Activated T-helper 1 cell treated with anti-CD3 and anti-CD28 coated beads, Interleukin-12 subunit alpha, Interleukin-12 subunit beta, Interleukin-2, Interleukin-4 antibody, amounts not matched to agents 30 ng/mL and 10 ng/mL and 1 ng/mL, durations not matched to agents 14 hours and 24 hours and 36 hours (primary cell): ENCODE data around the gene TEX12. TPM values are rescaled to one million over a fixed set of nuclear protein-coding genes. Genes with fewer than 3 reads are reported as not detected.
"Not testable (repeated sequence)": the region's sequence is repeated elsewhere in the genome, so short reads cannot be mapped to it uniquely, and the experiment has no call there.

Experiments
- DNase-seq: peaks from one replicate; pipeline ENCODE4 v3.0.0; 2021; ENCODE audit warnings: low spot score
- H3K27ac Mint-ChIP-seq: one replicate; pipeline ENCODE4 v1.8.0; 2021; ENCODE audit warnings: mild to moderate bottlenecking, mixed read lengths
- H3K27me3 Mint-ChIP-seq: one replicate; pipeline ENCODE4 v1.8.0; 2022; ENCODE audit warnings: mild to moderate bottlenecking, moderate library complexity, mixed read lengths; ENCODE audit not compliant: insufficient read depth
- H3K36me3 Mint-ChIP-seq: one replicate; pipeline ENCODE4 v1.8.0; 2021; ENCODE audit warnings: low read depth, mixed read lengths
- H3K4me1 Mint-ChIP-seq: one replicate; pipeline ENCODE4 v1.8.0; 2021; ENCODE audit warnings: low read depth, mixed read lengths
- H3K4me3 Mint-ChIP-seq: one replicate; pipeline ENCODE4 v1.8.0; 2021; ENCODE audit warnings: mild to moderate bottlenecking, moderate library complexity, mixed read lengths
- H3K9me3 Mint-ChIP-seq: one replicate; pipeline ENCODE4 v1.8.0; 2021; ENCODE audit warnings: mixed read lengths
- intact Hi-C: fragments of 100-400 bp; cut with micrococcal nuclease; formaldehyde crosslinking; loops from one replicate; pipeline ENCODE4 v1.15.1; 2024
- total RNA-seq: library from RNA; stranded (reverse); gene quantifications from 2 replicates; pipeline ENCODE4 v1.2.3, GENCODE V29; 2022

Gene TEX12
- total RNA-seq, 1 donor from 2014 or later = not detected

DNA sequence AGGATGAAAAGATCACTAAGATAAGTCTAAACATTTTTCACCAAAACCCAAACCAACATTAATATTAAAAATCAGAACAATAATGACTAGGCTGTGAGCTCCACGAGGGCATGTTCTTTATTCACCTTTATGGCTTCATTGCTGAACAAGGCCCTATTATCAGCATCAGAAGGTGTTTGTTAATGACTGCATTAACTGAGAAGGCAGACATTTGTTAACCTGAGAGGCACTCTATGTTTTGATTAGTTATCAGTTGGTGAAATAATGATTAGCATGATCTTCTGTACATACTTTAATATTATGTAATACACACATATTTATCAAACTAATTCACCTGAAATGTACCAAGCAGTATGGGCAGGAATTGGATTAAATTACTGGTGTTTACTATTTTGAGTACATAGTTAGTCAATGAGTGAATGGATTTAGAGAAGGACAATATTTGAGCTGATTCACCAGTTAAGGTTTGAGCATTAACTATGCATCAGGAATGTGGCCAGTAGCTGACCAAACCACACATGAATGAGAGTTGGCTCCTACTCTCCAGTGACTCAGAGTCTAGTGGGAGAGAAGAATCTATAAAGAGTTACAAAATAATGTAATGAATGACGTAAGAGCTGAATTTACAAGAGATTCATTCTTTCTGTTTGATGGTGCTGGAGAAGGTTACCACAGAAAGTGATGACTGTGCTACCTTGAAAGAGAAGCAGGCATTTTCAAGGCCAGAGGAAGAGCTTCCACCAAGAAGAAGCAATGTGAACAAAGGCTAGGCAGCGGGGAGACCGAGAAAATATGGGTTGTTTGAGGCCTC lies 10.0 kb upstream of the TEX12 start:
- no peaks in the 10 kb centered on the region for H3K36me3 Mint-ChIP-seq
- no peak overlapping the region for H3K4me3 Mint-ChIP-seq
- H3K27ac Mint-ChIP-seq = no peak overlapping the region
- no peaks in the 10 kb centered on the region for H3K9me3 Mint-ChIP-seq
- DNase-seq = no peak
- H3K27me3 Mint-ChIP-seq = peaks cover 8% of the 10 kb centered on the region
- peaks cover 7% of the 10 kb centered on the region for H3K4me1 Mint-ChIP-seq
- intact Hi-C loops = no loop called here

DNA sequence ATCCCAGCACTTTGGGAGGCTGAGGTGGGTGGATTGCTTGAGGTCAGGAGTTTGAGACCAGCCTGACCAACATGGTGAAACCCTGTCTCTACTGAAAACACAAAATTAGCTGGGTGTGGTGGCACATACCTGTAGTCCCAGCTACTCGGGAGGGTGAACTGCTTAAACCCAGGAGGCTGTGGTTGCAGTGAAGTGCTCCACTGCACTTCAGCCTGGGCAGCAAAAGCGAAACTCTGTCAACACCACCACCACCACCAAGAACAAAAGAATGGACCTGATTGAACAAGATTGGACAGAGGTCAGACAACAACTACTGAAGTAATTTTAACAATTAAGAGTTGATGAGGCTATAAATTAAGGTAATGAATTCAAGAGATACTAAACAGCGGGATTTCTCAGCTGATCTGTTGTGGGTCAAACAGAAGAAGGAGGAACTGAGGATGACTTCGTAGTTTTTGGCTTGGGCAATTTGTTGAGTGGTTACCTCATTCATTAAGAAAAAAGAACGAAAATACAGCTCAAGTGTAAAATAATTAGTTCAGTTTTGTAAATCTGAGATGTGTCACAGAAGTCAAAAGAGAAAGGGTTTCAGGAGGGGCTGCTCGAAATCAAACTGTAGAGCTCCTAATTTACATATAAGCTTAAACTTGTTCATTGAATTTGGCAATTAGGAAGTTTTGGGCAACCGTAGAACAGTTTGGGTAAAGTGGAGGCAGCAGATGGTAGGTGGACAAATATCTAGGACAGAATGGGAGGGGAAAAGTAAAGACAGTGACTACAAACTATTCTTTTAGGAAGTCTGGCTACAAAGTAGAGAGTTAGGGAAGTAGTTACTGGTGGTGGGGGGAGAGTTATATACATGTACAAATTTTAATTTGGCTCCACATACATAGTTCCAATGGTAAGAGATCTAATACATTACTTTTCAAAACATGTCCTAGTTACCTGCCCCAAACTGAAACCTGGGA lies 7.8 kb upstream of the TEX12 start:
- no peak for DNase-seq
- Mint-ChIP-seq H3K4me1 (peaks cover 15% of the 10 kb centered on the region), H3K36me3 (no peaks in the 10 kb centered on the region), H3K9me3 (no peaks in the 10 kb centered on the region), H3K4me3 (no peak overlapping the region), H3K27me3 (peaks cover 16% of the 10 kb centered on the region), H3K27ac (no peak overlapping the region)
- intact Hi-C loops = no loop called here

DNA sequence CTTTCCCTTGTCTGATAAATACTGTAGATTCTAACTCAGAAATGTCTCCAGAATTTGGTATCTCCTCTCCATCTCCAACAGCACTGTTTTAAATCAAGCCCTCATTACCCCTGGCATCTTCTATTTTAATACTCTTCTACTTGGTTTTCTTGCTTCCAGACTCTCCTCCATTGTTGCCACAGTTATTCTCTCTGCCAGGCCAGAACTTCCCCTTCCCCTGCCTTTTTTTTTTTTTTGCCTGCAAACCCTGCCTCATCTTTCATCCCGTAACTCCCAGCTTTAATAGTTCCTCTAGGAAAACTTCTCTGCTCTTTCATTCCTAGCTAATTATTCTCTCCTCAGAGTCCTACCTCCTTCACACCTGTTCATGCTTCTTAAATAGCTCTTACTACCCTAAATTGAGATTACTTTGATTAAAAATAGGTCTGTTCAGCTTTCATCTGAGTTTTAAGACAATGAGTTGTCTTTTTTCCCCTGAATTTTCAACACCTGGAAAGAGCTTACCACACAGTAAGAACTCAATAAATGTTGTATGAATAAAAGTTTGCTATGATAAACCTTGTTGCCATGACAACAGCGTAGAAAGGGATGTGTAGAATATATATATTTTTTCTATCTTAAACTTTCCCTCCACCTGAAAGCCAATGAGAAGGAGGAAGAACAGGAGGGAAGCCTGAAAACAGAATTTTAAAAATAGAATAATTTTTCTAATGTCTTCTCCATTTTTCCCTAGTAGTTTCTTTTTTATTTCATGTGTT lies 6.9 kb upstream of the TEX12 start:
- H3K4me1 Mint-ChIP-seq = peaks cover 15% of the 10 kb centered on the region
- peaks cover 18% of the 10 kb centered on the region for H3K27me3 Mint-ChIP-seq
- no peaks in the 10 kb centered on the region for H3K9me3 Mint-ChIP-seq
- DNase-seq = no peak
- no peak overlapping the region for H3K27ac Mint-ChIP-seq
- H3K36me3 Mint-ChIP-seq = no peaks in the 10 kb centered on the region
- no peak overlapping the region for H3K4me3 Mint-ChIP-seq
- intact Hi-C loops = no loop called here

DNA sequence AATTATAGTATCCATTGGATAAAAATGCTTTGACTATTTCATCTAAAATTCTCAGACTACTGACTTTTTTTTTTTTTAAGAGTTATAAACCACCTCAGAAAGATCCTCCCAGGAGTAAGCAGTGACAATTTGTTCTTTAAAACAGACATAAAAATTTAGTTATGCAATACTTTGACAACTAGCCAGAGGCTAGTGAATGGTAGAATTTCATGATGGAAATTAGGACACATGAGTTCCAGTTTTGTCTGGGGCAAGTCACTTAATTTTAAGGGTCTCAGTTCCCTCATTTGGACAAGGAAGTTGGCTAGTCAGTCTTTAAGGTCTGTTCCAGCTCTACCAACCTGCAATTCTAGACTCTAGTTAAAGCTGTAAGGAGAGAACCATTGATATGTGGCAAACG lies 6.2 kb upstream of the TEX12 start:
- no peaks in the 10 kb centered on the region for H3K9me3 Mint-ChIP-seq

DNA sequence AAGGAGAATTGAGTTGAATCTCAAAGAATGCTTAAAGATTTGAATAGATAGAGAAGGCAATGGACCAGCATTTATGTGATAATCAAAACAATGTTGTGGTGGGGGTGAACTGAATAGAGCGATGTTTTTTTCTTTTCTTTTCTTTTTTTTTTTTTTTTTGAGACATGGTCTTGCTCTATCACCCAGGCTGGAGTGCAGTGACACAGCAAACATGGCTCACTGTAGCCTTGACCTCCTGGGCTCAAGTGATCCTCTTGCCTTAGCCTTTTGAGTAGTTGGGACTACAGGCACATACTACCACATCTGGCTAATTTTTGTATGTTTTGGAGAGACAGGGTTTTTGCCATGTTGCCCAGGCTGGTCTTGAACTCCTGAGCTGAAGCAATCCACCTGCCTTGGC lies 5.0 kb upstream of the TEX12 start:
- H3K4me3 Mint-ChIP-seq, H3K9me3 Mint-ChIP-seq, H3K27ac Mint-ChIP-seq, intact Hi-C loops, H3K36me3 Mint-ChIP-seq, DNase-seq: not testable (repeated sequence)
- Mint-ChIP-seq H3K4me1 (peaks cover 13% of the 10 kb centered on the region), H3K27me3 (peaks cover 17% of the 10 kb centered on the region)

More for the DNA sequence above, 6.2 kb upstream of the TEX12 start:
- Mint-ChIP-seq H3K4me3 (no peak overlapping the region), H3K4me1 (peaks cover 15% of the 10 kb centered on the region), H3K36me3 (no peaks in the 10 kb centered on the region), H3K27me3 (peaks cover 18% of the 10 kb centered on the region), H3K27ac (no peak overlapping the region)
- intact Hi-C loops = no loop called here
- no peak for DNase-seq

DNA sequence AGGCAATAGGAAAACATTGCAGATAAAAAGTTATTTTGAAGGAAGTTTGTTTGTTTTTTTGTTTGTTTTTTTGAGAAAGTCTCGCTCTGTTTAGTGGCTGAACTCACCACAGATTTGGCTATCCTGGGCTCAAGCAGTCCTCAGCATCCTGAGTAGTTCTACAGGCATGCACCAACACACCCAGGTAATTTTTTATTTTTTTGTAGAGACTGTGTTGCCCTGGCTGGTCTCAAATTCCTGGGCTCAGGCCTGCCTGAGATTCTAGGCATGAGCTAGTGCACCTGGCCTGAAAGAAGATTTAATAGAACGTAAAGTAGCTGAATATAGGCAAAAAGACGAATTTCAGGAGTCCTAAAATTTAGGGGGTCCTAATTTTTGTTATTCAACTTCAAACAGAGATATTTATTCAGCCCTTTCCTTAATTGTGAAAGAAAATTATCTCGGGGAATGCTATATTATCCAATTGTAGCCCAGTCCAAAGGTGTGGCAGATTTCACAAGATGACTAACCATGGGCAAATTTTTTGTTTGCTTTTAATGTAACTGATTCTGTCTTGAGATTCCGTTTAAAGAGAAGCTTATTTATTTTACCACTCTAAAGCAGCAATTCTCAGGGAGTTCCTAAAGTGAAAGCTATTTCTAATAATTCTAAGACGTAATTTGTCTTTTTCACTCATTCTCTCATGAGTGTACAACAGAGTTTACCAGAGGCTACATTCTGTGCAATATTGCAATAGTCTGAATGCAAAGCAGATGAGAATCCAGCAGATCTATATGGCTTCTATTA lies 4.2 kb upstream of the TEX12 start:
- no peak overlapping the region for H3K4me3 Mint-ChIP-seq
- no peaks in the 10 kb centered on the region for H3K36me3 Mint-ChIP-seq
- H3K27ac Mint-ChIP-seq = no peak overlapping the region
- DNase-seq = no peak
- H3K27me3 Mint-ChIP-seq = peaks cover 16% of the 10 kb centered on the region
- intact Hi-C loops = no loop called here
- H3K9me3 Mint-ChIP-seq = no peaks in the 10 kb centered on the region
- H3K4me1 Mint-ChIP-seq = peaks cover 8% of the 10 kb centered on the region

DNA sequence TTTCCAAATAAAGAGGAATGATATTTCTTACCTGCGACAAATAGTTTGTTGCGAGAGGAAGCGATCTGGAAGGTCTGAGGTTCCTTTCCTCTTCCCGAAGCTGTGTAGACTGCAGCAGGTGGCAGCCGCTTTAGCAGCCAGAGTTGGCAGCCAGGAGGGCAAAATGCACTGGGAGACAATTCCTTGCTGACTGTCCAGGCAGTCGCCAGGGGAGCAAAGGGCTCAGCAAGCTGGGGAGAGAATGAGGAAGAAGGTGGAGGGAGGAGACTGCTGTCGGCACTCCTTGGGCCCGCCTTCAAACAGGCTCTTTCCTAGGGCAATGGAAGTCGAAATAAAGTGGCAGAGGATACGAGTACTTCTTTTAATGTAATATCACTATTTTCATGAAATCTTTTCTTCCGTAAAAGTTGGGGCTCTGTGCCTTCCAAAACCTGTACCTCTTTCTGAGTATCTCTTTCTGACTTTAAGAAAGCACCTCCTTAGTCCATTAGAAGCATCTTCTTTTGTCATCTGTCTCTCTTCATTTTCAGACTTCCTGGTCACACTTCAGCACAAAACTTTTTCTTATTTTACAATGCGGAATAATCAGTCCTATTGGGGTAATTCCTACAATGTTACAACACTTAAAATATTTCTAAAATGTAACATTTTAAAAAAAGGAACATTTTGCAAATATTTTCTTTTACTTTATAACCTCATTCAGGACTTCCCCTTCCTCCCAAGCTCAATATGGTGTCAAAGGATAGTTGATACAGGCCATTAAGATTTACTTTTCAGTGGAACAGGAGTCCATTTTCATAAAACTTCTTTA lies 3.1 kb upstream of the TEX12 start, which contains the start of gene IL18:
TSS of gene IL18 (minus strand) at position 220 of the 811 bp plus-strand sequence. CDS start 9,041 bp downstream, outside the sequence.
- Mint-ChIP-seq H3K9me3 (no peaks in the 10 kb centered on the region), H3K4me1 (peaks cover 8% of the 10 kb centered on the region), H3K27ac (no peak within 1 kb of the TSS), H3K36me3 (no peaks in the 10 kb centered on the region), H3K4me3 (peak within 1 kb of the TSS; percentile 55), H3K27me3 (peaks cover 16% of the 10 kb centered on the region)
- intact Hi-C loops = no loop called here
- no peak for DNase-seq

DNA sequence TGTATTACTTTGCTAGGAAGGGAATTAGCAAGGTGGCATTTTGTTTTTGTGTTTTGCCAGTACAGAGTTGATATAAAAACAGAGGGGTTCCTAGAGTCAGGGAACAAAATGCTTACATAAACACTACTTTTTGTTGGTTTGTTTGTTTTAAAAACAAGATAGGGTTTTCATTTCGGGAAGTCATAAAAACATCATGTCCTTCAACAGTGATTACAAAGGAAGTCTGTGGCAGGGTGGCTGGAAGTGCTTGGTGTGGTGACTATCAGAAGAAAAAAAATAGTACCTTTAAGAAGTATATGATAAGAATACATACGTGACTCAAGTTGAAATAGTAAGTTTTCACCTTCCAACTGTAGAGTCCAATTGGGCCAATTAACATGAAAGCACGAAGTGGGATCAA lies 2.1 kb upstream of the TEX12 start:
- Mint-ChIP-seq H3K4me1 (peaks cover 8% of the 10 kb centered on the region), H3K27me3 (peaks cover 16% of the 10 kb centered on the region)

DNA sequence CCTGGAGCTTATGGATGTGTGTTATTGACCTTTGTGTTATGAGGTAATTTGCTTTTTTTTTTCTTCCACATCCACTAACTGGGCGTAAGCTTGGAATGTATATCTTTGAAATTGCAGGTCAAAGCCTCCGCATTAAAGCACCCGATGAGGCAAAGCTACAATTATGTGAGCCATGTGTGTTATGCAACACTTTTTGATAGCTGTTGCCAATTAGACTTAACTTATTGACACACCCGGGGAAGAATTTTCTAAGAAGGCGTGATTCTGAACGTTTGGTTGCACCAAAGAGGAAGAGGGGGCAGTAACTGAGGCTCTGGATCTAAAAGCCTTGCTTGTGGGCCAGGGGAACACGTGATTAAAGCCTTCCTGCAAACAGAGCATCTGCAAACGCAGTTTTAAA lies 610 bp upstream of the TEX12 start:
- H3K4me1 Mint-ChIP-seq = peaks cover 8% of the 10 kb centered on the region
- intact Hi-C loops = no loop called here

More for the DNA sequence above, 2.1 kb upstream of the TEX12 start:
- intact Hi-C loops = no loop called here
- Mint-ChIP-seq H3K4me3 (no peak overlapping the region), H3K9me3 (no peaks in the 10 kb centered on the region), H3K36me3 (no peaks in the 10 kb centered on the region), H3K27ac (no peak overlapping the region)
- no peak for DNase-seq

DNA sequence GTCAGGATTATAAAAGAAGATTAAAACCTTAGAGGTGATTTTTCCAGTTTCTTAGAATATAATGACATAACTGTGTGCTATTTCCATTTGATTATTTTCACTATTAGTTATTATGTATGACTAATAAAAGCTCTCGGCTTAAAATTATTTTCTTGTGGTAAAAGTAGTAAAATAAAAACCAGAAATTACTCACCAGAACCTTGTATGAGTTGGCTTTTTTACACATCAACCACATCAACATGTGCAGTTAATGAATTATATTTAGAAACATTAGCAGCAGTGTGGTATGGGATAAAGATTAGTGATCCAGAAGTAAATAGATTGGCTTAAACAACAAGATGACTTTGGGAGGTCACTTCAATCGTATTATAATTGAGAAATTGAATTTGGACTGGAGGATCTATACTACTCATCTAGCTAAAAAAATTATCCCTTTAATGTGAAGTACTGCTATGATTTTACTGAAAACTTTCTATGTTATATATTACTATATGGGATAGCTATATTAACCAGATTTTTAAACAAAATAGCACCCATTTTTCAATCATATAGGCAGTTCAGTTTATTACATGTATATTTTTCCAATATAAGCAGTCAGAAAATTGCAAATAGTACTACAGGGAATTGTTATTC lies 5.3 kb downstream of the TEX12 start:
- Mint-ChIP-seq H3K4me3 (no peak overlapping the region), H3K36me3 (no peaks in the 10 kb centered on the region), H3K4me1 (peaks cover 13% of the 10 kb centered on the region), H3K27ac (no peak overlapping the region), H3K9me3 (no peaks in the 10 kb centered on the region), H3K27me3 (peaks cover 9% of the 10 kb centered on the region)
- intact Hi-C loops = no loop called here
- no peak for DNase-seq

More for the DNA sequence above, 610 bp upstream of the TEX12 start:
- DNase-seq = no peak
- Mint-ChIP-seq H3K27ac (no peak overlapping the region), H3K4me3 (no peak overlapping the region), H3K27me3 (peaks cover 9% of the 10 kb centered on the region), H3K36me3 (no peaks in the 10 kb centered on the region), H3K9me3 (no peaks in the 10 kb centered on the region)

DNA sequence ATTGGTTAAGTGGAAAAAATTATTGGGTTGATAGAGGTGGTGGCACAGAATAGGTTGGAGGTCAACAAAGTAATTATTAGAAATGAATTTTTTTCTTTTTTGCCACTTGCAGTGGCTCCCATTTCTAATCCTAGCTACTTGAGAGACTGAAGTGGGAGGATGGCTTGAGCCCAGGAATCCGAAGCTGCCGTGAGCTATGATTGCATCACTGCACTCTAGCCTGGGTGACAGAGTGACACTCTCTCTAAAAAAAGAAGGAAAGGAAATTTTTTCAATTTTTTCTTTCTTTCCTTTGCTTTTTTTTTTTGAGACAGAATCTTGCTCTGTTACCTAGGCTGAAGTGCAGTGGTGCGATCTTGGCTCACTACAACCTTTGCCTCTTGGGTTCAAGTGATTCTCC lies 6.0 kb downstream of the TEX12 start:
- no peaks in the 10 kb centered on the region for H3K36me3 Mint-ChIP-seq
- intact Hi-C loops = no loop called here
- H3K9me3 Mint-ChIP-seq = no peaks in the 10 kb centered on the region

More for the DNA sequence above, 6.0 kb downstream of the TEX12 start:
- no peak for DNase-seq
- H3K27me3 Mint-ChIP-seq = peaks cover 11% of the 10 kb centered on the region
- H3K4me1 Mint-ChIP-seq = peaks cover 13% of the 10 kb centered on the region
- H3K27ac Mint-ChIP-seq = no peak overlapping the region
- H3K4me3 Mint-ChIP-seq = no peak overlapping the region
